Endometrial microvascular endothelial cells (primary cell): ENCODE results near the gene SLC25A30. TPM values are rescaled to one million over a fixed set of nuclear protein-coding genes. Genes with fewer than 3 reads are reported as not detected.

Experiments used
- total RNA-seq: library from RNA; depleted of rRNA; stranded (reverse); fragments of >200 nt; gene quantifications from one replicate; pipeline ENCODE4 v1.2.3, GENCODE V29; 2015; ENCODE audit errors: inconsistent ontology term

The SLC25A30 gene
- total RNA-seq, 1 donor from 2014 or later: 15.3 TPM

Other genes with a start within 250 kb of the SLC25A30 start
- gene KCTD4, start 217.3 kb downstream of the SLC25A30 start, total RNA-seq: not detected
- gene TPT1, start 77.2 kb downstream of the SLC25A30 start, total RNA-seq: 1,490 TPM
- 20.2 TPM for gene COG3, start 46.6 kb upstream of the SLC25A30 start, total RNA-seq
- gene ERICH6B, start 197.4 kb upstream of the SLC25A30 start, total RNA-seq: not detected